Left ventricle myocardium superior (tissue), 1 donor: ENCODE results near the gene PUDP. TPM values are rescaled to one million over a fixed set of nuclear protein-coding genes. Genes with fewer than 3 reads are reported as not detected.
"Not testable (repeated sequence)": the region's sequence is repeated elsewhere in the genome, so short reads cannot be mapped to it uniquely, and the experiment has no call there.

Experiments
- ATAC-seq: fragments of 200-7000 bp; cut with Tn5 transposase; one replicate; pipeline ENCODE4 v1.9.1; 2020; ENCODE audit warnings: mild to moderate bottlenecking, moderate library complexity
- DNase-seq: peaks from one replicate; pipeline ENCODE4 v3.0.0-alpha.2; 2020
- intact Hi-C: fragments of 100-400 bp; cut with micrococcal nuclease; formaldehyde crosslinking; loops from one replicate; pipeline ENCODE4 v1.11.0; 2022
- total RNA-seq: library from RNA; stranded (reverse); fragmentation: NEBNext Ultra II Directional; extraction: Animal tissue kit (Norgen Biotek cat#: 25700); gene quantifications from one replicate; pipeline ENCODE4 v1.2.1, GENCODE V29; 2021
- donor health status: DM: no; HTN: yes; CAD: no; lungs with severe emphysema.

Gene PUDP
- total RNA-seq, 1 donor from 2014 or later, result 21.9 TPM

DNA sequence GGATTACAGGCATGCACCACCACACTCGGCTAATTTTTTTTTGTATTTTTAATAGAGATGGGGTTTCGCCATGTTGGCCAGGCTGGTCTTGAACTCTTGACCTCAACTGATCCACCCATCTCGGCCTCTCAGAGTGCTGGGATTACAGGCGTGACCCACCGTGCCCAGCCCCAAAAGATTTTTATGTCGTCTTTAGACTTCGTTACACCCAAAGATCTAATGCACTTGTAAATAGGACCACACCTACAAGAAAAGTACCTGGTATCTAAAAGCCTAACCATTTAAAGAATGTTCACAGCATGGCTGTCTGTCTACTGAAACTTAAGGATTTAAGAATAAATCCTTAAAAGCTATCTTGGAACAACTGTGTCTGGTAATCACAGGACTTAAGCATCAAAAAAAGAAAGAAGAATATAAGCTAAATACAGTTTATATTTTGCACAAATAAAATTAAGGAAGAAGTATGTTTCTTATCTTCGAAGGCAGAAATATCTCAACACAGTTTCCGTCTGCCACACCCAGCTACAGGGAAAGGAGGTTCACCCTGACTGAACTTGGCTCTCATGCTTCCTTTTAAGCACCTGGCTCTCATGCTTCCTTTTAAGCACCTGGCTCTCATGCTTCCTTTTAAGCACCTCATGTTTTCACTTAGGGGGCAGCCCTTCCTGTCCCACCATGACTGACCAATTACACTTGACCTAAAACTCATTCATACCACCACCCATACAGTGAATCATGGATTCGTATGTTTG, 92.4 kb downstream of the PUDP start:
- ATAC-seq, result no peak
- DNase-seq, result no peak
- intact Hi-C loops, result no loop called here

- intact Hi-C loops, result no loop called here
- ATAC-seq (no peak), DNase-seq (no peak)
Measured at GRCh38 chrX:7054219-7055216, 93.4 kb downstream of the PUDP start.

DNA sequence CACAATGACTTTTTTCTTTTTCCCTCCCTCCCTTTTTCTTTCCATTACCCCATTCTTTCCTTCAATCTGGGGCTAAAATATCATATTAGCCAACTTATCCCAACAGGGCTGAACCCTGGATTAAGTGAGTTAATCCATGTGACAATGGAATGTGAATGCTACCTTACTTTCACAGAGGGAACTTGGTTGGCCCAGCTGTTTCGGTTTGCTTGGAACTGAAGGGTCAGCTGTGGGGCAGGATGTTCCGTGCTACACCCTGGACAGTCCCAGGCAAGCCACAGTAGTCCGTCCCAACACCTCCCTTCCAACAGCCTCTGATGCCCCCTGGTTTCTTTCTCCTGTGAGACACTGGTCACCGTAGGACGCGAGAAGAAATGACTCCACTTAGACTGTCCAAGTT, 95.4 kb downstream of the PUDP start:
- no peak for DNase-seq
- intact Hi-C loops, result no loop called here
- ATAC-seq, result no peak

DNA sequence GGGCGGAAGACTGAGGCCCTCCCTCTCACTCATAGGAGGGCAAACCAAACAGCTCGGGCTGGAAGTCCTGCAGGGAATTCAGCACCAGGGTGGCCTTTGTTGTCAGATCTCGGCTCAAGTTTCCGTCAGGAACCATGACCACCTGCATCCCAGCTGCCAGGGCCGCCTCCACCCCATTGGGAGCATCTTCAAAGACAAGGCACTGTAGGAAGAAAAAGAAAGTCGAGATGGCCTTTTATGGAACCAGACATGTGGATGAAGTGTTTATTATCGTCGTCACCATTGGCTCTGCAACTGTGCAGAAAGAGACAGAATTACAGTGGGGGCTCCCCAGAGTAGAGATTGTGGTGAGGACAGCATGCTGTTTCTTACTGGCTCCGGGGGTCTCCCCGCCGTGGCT, 97.7 kb downstream of the PUDP start:
- intact Hi-C loops, result no loop called here

GRCh38 chrX:7047951-7048350, 100.0 kb downstream of the PUDP start:
- no peak for DNase-seq
- intact Hi-C loops, result no loop called here
- ATAC-seq, result no peak

More for the DNA sequence above, 97.7 kb downstream of the PUDP start:
- no peak for ATAC-seq
- DNase-seq, result no peak

DNA sequence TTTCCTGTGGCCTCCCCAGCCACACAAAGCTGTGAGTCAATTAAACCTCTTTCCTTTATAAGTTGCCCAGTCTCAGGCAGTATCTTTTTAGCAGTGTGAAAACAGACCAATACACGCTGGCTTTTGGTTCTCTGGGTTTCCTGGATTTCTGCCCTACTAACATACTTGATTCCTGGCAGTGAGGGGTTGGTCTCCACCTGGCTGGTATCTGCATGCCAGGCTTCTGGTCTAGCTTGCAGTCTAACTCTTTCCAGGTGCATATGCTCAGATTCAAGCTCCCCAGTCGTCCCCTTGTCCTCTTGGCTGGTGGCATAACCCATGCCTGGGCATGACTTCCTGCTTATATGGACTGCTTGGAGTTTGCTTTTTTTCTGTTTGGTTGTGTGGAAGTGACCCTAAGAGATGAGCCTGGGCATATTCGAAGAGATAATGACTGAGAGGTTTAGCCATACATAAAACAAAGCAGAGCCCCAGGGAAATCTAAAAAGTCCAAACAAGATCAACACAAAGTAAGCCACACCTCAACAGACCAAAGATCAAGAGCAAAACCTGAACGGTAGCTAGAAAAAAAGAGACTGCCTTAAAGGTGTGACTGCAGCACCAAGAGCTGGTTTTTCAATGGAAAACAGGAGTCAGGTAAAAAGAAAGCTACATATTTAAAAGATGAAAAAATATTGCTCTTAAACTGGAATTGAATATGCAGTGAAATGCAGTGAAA, 102.6 kb downstream of the PUDP start:
- no peak for DNase-seq
- intact Hi-C loops, result no loop called here
- no peak for ATAC-seq

DNA sequence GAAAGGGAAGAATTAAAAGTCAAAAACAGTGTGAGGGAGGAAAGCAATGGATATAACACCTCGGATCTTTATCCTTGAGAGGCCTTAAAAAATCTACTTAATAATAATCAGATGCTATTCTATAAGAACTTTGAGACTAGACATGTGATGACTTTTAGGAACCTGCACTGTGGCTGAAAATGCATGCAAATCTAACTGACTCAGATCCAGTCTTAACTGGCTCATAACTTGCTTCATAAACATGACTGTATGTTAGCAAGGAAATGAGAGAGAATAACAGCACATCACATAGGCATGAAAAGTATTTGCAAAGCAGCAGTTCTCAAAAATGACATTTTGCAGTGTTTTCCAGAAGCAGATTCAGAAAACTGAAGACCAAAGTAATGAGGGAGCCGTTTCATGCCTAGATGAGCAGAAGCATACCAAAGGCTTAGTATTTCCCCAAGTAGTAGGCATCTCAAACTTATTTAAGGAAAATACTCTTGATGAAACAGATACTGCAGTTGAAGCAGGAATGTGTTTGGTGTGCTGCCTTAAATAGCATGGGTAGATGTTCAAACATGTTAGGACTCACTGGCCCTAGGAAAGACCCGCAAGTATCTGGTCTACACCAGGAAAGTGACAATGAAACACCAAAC, 104.0 kb downstream of the PUDP start:
- DNase-seq, ATAC-seq, intact Hi-C loops: not testable (repeated sequence)

DNA sequence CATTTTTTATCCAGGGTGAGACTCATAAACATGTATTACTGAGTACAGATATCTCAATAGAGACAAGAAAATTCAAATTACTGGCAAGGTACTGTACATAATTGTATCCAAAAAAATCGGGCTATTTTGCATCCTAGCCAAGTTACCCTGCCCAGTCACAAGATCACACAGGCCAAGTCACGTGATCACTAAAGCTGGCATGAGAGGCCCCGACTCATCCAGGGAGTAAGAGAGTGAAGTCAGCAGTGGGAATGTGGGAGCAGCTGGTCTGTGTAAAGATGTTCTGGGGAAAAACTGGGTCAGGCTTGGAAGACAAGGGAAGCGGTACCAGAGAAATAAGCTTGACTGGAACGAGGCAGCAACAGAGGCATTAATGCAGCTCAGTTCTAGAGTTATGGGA, 119.7 kb downstream of the PUDP start:
- intact Hi-C loops, result no loop called here
- DNase-seq (no peak), ATAC-seq (no peak)

DNA sequence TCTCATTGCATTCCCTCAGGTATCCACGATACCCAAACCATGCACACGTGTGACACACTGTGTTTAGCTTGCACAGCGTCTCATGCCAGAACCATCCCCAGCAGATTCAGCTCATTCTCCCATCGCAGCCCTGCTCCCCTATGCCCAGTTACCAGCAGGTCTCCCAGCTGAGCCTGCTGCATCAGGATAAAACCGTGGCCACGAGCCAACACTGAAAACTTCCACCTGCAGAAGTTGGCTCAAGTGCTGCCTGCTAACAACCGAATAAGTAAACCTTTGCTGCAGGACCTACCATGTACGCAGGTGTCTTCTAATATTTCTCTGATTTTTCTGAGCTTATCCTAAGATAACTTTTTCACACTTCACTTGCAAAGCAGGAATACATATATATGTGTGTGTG, 120.9 kb downstream of the PUDP start:
- intact Hi-C loops, result no loop called here
- no peak for DNase-seq
- ATAC-seq, result no peak

DNA sequence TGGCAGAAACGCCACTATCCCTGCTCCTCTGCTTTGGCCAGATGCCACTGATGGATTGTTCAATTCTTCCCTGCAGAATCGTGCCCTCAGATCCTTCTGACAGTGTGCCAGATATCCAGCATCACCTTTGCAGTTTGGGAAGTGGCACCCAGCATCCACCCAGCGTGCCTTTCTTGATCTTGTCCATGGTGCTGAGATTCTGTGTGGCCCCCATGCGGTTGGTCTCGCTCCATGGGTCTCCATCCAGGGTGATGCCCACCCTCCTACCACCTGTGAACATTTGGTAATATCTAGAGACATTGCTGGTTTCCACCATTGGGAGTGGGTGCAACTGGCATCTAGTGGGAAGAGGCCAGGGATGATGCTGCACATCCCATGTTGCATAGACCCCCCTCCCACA, 121.6 kb downstream of the PUDP start:
- intact Hi-C loops, DNase-seq, ATAC-seq: not testable (repeated sequence)

DNA sequence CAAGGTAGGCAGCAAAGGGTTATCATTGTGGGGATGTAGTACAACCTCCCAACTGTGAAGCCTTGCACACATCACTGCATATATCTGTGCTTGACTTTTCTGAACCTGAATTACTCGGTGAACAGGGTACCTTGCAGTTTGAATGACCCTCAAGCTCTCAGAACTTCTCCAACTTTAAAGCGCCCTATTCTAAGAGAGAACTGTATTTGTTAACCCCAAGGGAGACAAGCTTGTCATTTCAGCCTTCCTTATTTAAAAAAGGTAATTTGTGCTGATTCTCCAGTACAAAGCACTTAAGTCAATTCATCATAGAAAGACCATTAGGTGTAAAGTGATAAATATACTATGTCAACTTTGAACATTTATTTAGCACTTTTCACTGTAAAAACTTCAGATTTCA, 122.5 kb downstream of the PUDP start:
- DNase-seq (no peak), ATAC-seq (no peak)
- intact Hi-C loops, result no loop called here

- intact Hi-C loops, result no loop called here
- no peak for ATAC-seq
- DNase-seq, result no peak
Measured at GRCh38 chrX:7024850-7025249, 123.1 kb downstream of the PUDP start.

GRCh38 chrX:7022996-7023395, 125.0 kb downstream of the PUDP start:
- intact Hi-C loops, ATAC-seq, DNase-seq: not testable (repeated sequence)

DNA sequence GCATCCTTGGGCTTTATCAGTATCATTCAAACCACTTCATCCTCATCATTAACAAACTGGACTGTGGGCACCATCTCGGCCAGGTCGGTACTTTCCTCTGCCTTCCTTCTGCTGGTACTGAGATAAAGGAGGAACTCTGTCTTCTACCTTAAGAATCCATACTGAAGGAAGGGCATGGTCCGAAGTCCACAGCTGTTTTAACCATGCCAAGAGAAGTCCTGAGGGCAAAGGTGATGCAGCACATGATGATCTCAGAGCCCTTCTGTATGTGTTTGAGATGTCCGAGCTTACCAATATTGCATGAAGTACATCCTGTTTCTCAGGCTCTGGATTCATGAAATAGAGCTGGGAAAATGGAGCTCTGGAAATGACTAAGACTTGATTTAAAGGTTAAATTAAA, 126.0 kb downstream of the PUDP start:
- ATAC-seq (no peak), DNase-seq (no peak)
- intact Hi-C loops, result no loop called here

DNA sequence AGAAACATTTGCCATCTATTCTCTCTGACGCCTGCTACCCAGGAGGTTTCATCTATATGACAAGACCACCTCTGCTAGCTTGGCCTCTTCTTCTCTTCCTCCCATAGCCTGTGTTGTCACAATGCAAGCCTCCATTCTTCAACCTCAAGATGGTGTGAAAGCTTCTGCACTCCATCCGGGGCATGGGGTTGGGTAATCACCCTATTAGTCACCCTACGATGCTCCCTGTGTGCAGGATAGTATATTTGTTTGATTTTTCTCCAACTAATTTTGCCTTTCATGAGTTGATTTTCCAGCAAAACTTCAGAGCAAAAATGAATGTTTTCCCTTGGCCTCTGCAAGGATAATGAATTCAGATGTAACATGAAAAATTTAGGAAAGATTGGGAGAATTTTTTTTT, 128.4 kb downstream of the PUDP start:
- ATAC-seq (no peak), DNase-seq (no peak)
- intact Hi-C loops, result no loop called here

DNA sequence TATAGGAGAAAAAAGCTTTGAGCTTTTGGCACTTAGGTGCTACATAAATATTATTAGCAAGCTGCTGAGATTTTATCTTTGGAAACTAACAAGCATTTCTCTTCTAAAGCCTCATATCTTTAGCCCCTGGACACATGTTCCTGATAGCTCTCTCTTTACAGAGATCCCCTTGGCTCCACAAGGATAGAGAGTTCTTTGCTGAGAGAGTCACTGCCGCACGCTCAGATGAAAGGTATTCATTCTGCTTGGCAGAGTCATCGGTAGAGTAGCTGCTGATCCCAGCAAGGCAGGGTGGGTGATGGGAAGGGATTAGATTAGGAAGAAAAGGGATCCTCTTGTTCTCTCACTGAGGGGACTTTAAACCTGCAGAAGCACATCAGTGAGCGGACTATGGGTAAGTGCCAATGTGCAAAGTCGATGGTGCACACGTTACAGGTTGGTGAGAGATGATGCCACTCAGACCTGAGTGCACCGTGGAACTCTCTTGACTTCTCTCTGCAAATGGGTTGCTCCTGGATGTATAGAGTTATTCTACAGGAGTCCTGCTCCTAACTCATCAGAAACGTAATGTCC, 135.6 kb downstream of the PUDP start:
- intact Hi-C loops, DNase-seq, ATAC-seq: not testable (repeated sequence)

DNA sequence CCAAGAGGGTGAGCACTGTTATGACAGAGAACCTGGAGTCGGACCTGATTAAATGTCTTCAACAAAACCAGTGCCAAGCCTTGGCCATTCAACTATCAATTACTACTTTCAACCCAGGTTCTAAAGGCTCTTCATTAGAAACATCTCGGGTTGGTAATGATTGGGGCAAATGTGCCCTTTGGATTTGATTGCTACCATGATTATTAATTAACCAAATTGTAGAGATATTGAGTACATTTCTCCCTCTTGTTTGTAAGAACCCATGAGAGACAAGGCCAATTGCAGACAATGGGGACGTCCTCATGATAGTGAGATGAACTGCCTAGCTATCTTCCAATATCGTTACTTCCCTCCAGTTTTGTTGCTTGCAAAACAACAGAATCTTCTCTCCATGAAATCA, 137.1 kb downstream of the PUDP start:
- DNase-seq, intact Hi-C loops, ATAC-seq: not testable (repeated sequence)

- DNase-seq, intact Hi-C loops, ATAC-seq: not testable (repeated sequence)
Measured at GRCh38 chrX:7007328-7007727, 140.6 kb downstream of the PUDP start.
